ENCODE results near the gene ZRANB2. TPM values are rescaled to one million over a fixed set of nuclear protein-coding genes. Genes with fewer than 3 reads are reported as not detected.

ZRANB2 gene
- total RNA-seq, 1 experiment from 2014 or later = 103 TPM

DNA sequence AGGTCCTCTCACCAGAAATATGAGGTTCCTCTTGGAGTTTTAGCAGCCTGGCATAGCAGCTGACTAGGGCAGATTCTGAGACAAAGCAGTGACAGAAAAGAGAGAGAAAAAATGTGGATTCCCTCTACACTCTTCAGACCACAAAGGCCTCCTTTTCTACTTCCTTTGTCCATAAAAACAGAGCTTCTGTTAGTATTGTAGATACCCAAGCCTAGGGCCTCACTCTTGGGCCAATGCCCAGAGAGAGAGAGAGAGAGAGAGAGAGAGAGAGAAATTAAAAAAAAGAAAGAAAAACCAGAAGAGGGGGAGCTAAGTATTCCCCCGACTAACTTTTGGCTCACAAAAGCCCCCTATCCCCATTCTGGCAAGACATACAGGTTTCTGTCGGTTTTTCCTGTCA, 2.4 kb upstream of the ZRANB2 start:
- H4K91ac ChIP-seq (ENCODE audit: insufficient read length, low read depth, low read length) = no peak overlapping the region
- no peak overlapping the region for H2AFZ ChIP-seq (ENCODE audit: low read length)
- no peak overlapping the region for H3K9ac ChIP-seq (ENCODE audit: extremely low read depth, insufficient read length, low read length)
- Mint-ChIP-seq H3K36me3 (ENCODE audit: insufficient read depth in 1 of 3, low read depth in 3 of 3) (peaks cover 4 to 10% (median 9%) of the 10 kb centered on the region in 3 experiments; a peak in 5 of 7 replicates), H3K9me3 (no peaks in the 10 kb centered on the region; a peak in 2 of 5 replicates), H3K4me1 (peaks cover 11 to 13% of the 10 kb centered on the region in 2 experiments), H3K4me3 (no peak overlapping the region), H3K27ac (no peak overlapping the region), H3K27me3 (ENCODE audit: low read depth) (peaks cover 49% of the 10 kb centered on the region)
- no peak for DNase-seq
- H3K4me2 ChIP-seq (ENCODE audit: insufficient read depth, insufficient read length, low read length) = no peak overlapping the region
- no peaks in the 10 kb centered on the region for H3K23me2 ChIP-seq (ENCODE audit: insufficient read length, low read depth, low read length, poor library complexity, severe bottlenecking)
- H3K23ac ChIP-seq (ENCODE audit: insufficient read length, low read depth, low read length) = no peak overlapping the region
- no peak overlapping the region for H2BK12ac ChIP-seq (ENCODE audit: insufficient read length, low read depth, low read length)
- no peak overlapping the region for H2BK5ac ChIP-seq (ENCODE audit: insufficient read length, low read length)
- no peak overlapping the region for H4K5ac ChIP-seq (ENCODE audit: insufficient read length, low read depth, low read length)
- H2BK15ac ChIP-seq (ENCODE audit: low read depth, low read length) = no peak overlapping the region
- H3K14ac ChIP-seq (ENCODE audit: insufficient read depth, low read length) = no peak overlapping the region
- no peak overlapping the region for H3K27ac ChIP-seq (ENCODE audit: insufficient read length, low read depth, low read length)
- no peak overlapping the region for H3K18ac ChIP-seq (ENCODE audit: insufficient read length, low read depth, low read length)
- H3K9me3 ChIP-seq (ENCODE audit: control insufficient read depth, low read depth, low read length) = no peaks in the 10 kb centered on the region
- H3K56ac ChIP-seq (ENCODE audit: insufficient read length, low read depth, low read length) = no peak overlapping the region
- H2BK20ac ChIP-seq (ENCODE audit: low read depth, low read length, poor library complexity, severe bottlenecking) = no peak overlapping the region
- no peaks in the 10 kb centered on the region for H4K20me1 ChIP-seq (ENCODE audit: control insufficient read depth, insufficient read depth, insufficient read length)
- H3T11ph ChIP-seq (ENCODE audit: low read length) = no peak overlapping the region
- H2AK5ac ChIP-seq (ENCODE audit: insufficient read length, low read length) = no peak overlapping the region
- peaks cover 16% of the 10 kb centered on the region for H3K79me2 ChIP-seq (ENCODE audit: insufficient read depth, low read length)
- no CpG with 5 or more reads among the region's 2 CpGs for WGBS (ENCODE audit: extremely low coverage, insufficient read length, low lambda C conversion rate)
- TF ChIP-seq, protein P1, sequence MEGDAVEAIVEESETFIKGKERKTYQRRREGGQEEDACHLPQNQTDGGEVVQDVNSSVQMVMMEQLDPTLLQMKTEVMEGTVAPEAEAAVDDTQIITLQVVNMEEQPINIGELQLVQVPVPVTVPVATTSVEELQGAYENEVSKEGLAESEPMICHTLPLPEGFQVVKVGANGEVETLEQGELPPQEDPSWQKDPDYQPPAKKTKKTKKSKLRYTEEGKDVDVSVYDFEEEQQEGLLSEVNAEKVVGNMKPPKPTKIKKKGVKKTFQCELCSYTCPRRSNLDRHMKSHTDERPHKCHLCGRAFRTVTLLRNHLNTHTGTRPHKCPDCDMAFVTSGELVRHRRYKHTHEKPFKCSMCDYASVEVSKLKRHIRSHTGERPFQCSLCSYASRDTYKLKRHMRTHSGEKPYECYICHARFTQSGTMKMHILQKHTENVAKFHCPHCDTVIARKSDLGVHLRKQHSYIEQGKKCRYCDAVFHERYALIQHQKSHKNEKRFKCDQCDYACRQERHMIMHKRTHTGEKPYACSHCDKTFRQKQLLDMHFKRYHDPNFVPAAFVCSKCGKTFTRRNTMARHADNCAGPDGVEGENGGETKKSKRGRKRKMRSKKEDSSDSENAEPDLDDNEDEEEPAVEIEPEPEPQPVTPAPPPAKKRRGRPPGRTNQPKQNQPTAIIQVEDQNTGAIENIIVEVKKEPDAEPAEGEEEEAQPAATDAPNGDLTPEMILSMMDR (conservative IDR thresholded peaks at IDR 0.05) = no peak
- no peaks in the 10 kb centered on the region for H3K4me1 ChIP-seq (ENCODE audit: insufficient read depth, low read length)
- H4K8ac ChIP-seq (replicated peaks; ENCODE audit: insufficient read length, low read depth, low read length) = no peak overlapping the region
- no peaks in the 10 kb centered on the region for H3K79me1 ChIP-seq (ENCODE audit: insufficient read depth, low read depth, low read length, poor library complexity, severe bottlenecking)
- H3K4ac ChIP-seq (ENCODE audit: low read depth, low read length) = no peak overlapping the region
- H2BK120ac ChIP-seq (ENCODE audit: low read depth, low read length, poor library complexity, severe bottlenecking) = no peak overlapping the region
- H3K27me3 ChIP-seq (ENCODE audit: insufficient read depth, low read length) = no peaks in the 10 kb centered on the region
